Neural progenitor cell (in vitro differentiated cells): ENCODE results near the gene CHST12. TPM values are rescaled to one million over a fixed set of nuclear protein-coding genes. Genes with fewer than 3 reads are reported as not detected.
"Not testable (repeated sequence)": the region's sequence is repeated elsewhere in the genome, so short reads cannot be mapped to it uniquely, and the experiment has no call there.

ENCODE experiments used
- DNase-seq: peaks from one replicate; pipeline ENCODE4 v3.0.0-alpha.2; 2016; ENCODE audit warnings: low spot score
- H2AFZ ChIP-seq: fragments of 200-600 bp; sonication (generic); replicated peaks from 2 replicates; pipeline ENCODE4 v1.6.1; 2016; ENCODE audit warnings: antibody characterized with exemption
- H3F3A ChIP-seq: fragments of 200-600 bp; sonication (generic); 2 replicates; pipeline ENCODE4 v1.6.1; 2016; ENCODE audit warnings: antibody characterized with exemption, low read depth
- H3K27ac ChIP-seq: fragments of 200-600 bp; sonication (generic); 2 replicates; pipeline ENCODE4 v1.5.1; 2016; ENCODE audit warnings: mild to moderate bottlenecking
- H3K27me3 ChIP-seq: fragments of 200-600 bp; sonication (generic); 2 replicates; pipeline ENCODE4 v1.6.1; 2016; ENCODE audit warnings: mild to moderate bottlenecking, moderate library complexity
- H3K36me3 ChIP-seq: fragments of 200-600 bp; sonication (generic); 2 replicates; pipeline ENCODE4 v1.5.1; 2016
- H3K4me1 ChIP-seq: fragments of 200-600 bp; sonication (generic); 2 replicates; pipeline ENCODE4 v1.6.1; 2016; ENCODE audit warnings: mixed run types
- H3K4me2 ChIP-seq: fragments of 200-600 bp; sonication (generic); 2 replicates; pipeline ENCODE4 v1.6.1; 2016
- H3K4me3 ChIP-seq: fragments of 200-600 bp; sonication (generic); 2 replicates; pipeline ENCODE4 v1.5.1; 2016
- H3K79me2 ChIP-seq: fragments of 200-600 bp; sonication (generic); 2 replicates; pipeline ENCODE4 v1.6.1; 2016; ENCODE audit warnings: low read depth
- H3K9ac ChIP-seq: fragments of 200-600 bp; sonication (generic); 2 replicates; pipeline ENCODE4 v1.6.1; 2016
- H3K9me3 ChIP-seq: fragments of 200-600 bp; sonication (generic); 2 replicates; pipeline ENCODE4 v1.5.1; 2016; ENCODE audit warnings: low read depth
- H4K20me1 ChIP-seq: fragments of 200-600 bp; sonication (generic); 2 replicates; pipeline ENCODE4 v1.6.1; 2016; ENCODE audit warnings: low read depth
- H3K27ac Mint-ChIP-seq: 3 replicates; pipeline ENCODE4 v1.8.0; 2021; ENCODE audit warnings: mixed read lengths
- H3K27me3 Mint-ChIP-seq: 2 replicates; pipeline ENCODE4 v1.8.0; 2022; ENCODE audit warnings: low read depth, mild to moderate bottlenecking, inconsistent platforms, moderate library complexity, mixed read lengths; ENCODE audit not compliant: insufficient read depth
- H3K36me3 Mint-ChIP-seq: 3 replicates; pipeline ENCODE4 v1.8.0; 2021; ENCODE audit warnings: mixed read lengths
- H3K4me1 Mint-ChIP-seq: 3 replicates; pipeline ENCODE4 v1.8.0; 2021; ENCODE audit warnings: mixed read lengths
- H3K4me3 Mint-ChIP-seq: 3 replicates; pipeline ENCODE4 v1.8.0; 2021; ENCODE audit warnings: mild to moderate bottlenecking, moderate library complexity, mixed read lengths
- H3K9me3 Mint-ChIP-seq: 3 replicates; pipeline ENCODE4 v1.8.0; 2020; ENCODE audit warnings: mixed read lengths
- EZH2 ChIP-seq: fragments of 200-600 bp; sonication (generic); IDR thresholded peaks from 2 replicates; pipeline ENCODE4 v1.6.1; 2017; ENCODE audit warnings: antibody characterized with exemption, mild to moderate bottlenecking, moderate library complexity
- EZH2phosphoT487 ChIP-seq: fragments of 200-600 bp; sonication (generic); IDR thresholded peaks from 2 replicates; pipeline ENCODE4 v1.6.1; 2017; ENCODE audit warnings: antibody characterized with exemption
- total RNA-seq: library from RNA; depleted of rRNA; stranded (reverse); fragments of >200 nt; gene quantifications from 2 replicates; pipeline ENCODE4 v1.2.3, GENCODE V29; 2015; ENCODE audit warnings: low replicate concordance
- TF ChIP-seq, protein P1 (sequence below): fragments of 200-600 bp; sonication (generic); IDR thresholded peaks from 2 replicates; pipeline ENCODE4 v1.5.1; 2017; ENCODE audit warnings: antibody characterized with exemption, mild to moderate bottlenecking

The CHST12 gene
- total RNA-seq, 1 donor from 2014 or later = 0.43 TPM

DNA sequence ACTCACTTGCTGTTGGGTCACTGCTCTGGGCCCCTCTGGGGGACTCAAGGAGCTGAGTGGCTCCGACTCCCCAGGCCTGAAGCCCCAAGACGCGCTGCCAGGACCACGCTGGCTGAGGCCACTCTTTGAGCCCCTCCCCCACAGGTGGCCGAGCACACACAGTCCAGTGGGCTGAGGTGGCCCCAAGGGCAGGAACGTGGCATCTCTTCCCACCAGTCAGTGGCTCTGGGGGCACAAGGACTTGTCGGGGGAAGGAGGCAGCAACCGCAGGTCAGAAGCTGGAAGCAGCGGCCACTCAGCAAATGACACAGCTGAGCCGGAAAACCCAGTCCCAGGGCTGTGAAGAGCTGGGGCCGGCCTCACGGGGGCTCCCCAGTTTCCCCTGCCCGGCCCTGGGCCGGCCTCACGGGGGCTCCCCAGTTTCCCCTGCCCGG is 48.7 kb downstream of the CHST12 start:
- Histone ChIP-seq H3K9me3 (no peaks in the 10 kb centered on the region), H3K79me2 (no peaks in the 10 kb centered on the region), H3K27me3 (no peaks in the 10 kb centered on the region), H3K4me3 (no peak overlapping the region), H3F3A (peaks cover 4% of the 10 kb centered on the region), H3K4me2 (peak overlapping the region; percentile 58), H2AFZ (no peak overlapping the region), H3K36me3 (no peaks in the 10 kb centered on the region), H3K27ac (no peak overlapping the region), H4K20me1 (no peaks in the 10 kb centered on the region), H3K9ac (no peak overlapping the region), H3K4me1 (peaks cover 7% of the 10 kb centered on the region)
- no peak for DNase-seq
- no peak overlapping the region for H3K27ac Mint-ChIP-seq
- TF ChIP-seq, protein P1, sequence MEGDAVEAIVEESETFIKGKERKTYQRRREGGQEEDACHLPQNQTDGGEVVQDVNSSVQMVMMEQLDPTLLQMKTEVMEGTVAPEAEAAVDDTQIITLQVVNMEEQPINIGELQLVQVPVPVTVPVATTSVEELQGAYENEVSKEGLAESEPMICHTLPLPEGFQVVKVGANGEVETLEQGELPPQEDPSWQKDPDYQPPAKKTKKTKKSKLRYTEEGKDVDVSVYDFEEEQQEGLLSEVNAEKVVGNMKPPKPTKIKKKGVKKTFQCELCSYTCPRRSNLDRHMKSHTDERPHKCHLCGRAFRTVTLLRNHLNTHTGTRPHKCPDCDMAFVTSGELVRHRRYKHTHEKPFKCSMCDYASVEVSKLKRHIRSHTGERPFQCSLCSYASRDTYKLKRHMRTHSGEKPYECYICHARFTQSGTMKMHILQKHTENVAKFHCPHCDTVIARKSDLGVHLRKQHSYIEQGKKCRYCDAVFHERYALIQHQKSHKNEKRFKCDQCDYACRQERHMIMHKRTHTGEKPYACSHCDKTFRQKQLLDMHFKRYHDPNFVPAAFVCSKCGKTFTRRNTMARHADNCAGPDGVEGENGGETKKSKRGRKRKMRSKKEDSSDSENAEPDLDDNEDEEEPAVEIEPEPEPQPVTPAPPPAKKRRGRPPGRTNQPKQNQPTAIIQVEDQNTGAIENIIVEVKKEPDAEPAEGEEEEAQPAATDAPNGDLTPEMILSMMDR = no peak
- TF ChIP-seq EZH2 (no peak), EZH2phosphoT487 (no peak)
- peaks cover 11% of the 10 kb centered on the region for H3K4me1 Mint-ChIP-seq
- no peaks in the 10 kb centered on the region for H3K36me3 Mint-ChIP-seq
- peaks cover 10% of the 10 kb centered on the region for H3K9me3 Mint-ChIP-seq
- peaks cover 4% of the 10 kb centered on the region for H3K27me3 Mint-ChIP-seq
- H3K4me3 Mint-ChIP-seq = peak overlapping the region; percentile 33

DNA sequence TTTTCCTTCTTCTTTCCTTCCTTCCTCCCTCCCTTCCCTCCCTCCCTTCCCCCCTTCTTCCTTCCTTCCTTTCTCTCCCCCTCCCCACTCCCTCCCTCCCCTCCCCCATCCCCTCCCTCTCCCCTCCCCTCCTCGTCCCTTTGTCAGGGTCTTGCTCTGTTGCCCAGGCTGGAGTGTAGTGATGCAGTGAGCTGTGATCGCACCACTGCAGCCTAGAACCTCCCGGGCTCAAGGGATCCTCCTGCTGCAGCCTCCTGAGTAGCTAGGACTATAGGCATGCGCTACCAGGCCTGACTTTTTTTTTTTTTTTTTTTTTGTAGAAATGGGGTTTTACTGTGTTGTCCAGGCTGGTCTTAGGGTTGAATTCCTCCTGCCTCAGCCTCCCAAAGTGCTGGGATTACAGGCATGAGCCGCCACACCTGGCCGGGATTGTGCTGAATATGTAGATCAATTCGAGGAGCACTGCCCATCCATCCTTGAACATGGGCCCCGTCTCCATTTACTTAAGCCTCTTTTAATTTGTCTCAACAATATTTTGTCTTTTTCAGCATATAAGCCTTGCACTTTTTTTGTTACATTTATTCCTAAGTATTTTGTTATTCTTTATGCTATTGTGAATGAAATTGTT is 49.3 kb downstream of the CHST12 start:
- no peaks in the 10 kb centered on the region for H3K36me3 ChIP-seq
- H4K20me1 ChIP-seq = no peaks in the 10 kb centered on the region
- no peaks in the 10 kb centered on the region for H3K79me2 ChIP-seq
- DNase-seq = no peak
- H3K9ac ChIP-seq = no peak overlapping the region
- H3F3A ChIP-seq = peaks cover 4% of the 10 kb centered on the region
- TF ChIP-seq, protein P1 = no peak
- TF ChIP-seq EZH2phosphoT487 = no peak
- no peak for TF ChIP-seq EZH2
- no peaks in the 10 kb centered on the region for H3K27me3 ChIP-seq
- peaks cover 10% of the 10 kb centered on the region for H3K9me3 Mint-ChIP-seq
- H3K4me3 ChIP-seq = no peak overlapping the region
- H3K27ac Mint-ChIP-seq = no peak overlapping the region
- no peak overlapping the region for H3K4me3 Mint-ChIP-seq
- no peaks in the 10 kb centered on the region for H3K9me3 ChIP-seq
- H3K4me1 Mint-ChIP-seq = peaks cover 8% of the 10 kb centered on the region
- no peak overlapping the region for H3K27ac ChIP-seq
- H3K4me2 ChIP-seq = no peak overlapping the region
- H3K27me3 Mint-ChIP-seq = peaks cover 4% of the 10 kb centered on the region
- H2AFZ ChIP-seq = no peak overlapping the region
- no peaks in the 10 kb centered on the region for H3K36me3 Mint-ChIP-seq
- H3K4me1 ChIP-seq = peaks cover 7% of the 10 kb centered on the region

DNA sequence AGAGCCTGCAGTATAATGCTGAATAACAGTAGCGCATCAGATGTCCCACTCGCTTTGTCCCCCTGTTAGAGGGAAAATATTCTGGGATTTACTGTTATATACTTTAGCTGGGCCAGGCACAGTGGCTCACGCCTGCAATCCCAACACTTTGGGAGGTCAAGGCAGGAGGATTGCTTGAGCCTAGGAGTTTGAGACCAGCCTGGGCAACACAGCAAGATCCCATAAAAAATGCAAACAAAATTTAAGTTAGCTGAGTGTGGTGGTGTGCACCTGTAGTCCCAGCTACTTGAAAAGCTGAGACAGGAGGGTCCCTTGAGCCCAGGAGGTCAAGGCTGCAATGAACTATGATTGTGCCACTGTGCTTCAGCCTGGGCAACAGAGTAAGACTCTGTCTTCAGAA is 50.4 kb downstream of the CHST12 start:
- not testable (repeated sequence) for H3K27ac ChIP-seq, DNase-seq, H3K9me3 ChIP-seq, H3K36me3 ChIP-seq, H3K9me3 Mint-ChIP-seq, H3K4me3 ChIP-seq, H3K27ac Mint-ChIP-seq, H3K36me3 Mint-ChIP-seq, H3F3A ChIP-seq, H4K20me1 ChIP-seq, H3K4me3 Mint-ChIP-seq, H3K4me1 ChIP-seq, H3K4me2 ChIP-seq, H3K27me3 Mint-ChIP-seq, H3K9ac ChIP-seq, H2AFZ ChIP-seq, H3K79me2 ChIP-seq, H3K27me3 ChIP-seq
- H3K4me1 Mint-ChIP-seq = peaks cover 10% of the 10 kb centered on the region

DNA sequence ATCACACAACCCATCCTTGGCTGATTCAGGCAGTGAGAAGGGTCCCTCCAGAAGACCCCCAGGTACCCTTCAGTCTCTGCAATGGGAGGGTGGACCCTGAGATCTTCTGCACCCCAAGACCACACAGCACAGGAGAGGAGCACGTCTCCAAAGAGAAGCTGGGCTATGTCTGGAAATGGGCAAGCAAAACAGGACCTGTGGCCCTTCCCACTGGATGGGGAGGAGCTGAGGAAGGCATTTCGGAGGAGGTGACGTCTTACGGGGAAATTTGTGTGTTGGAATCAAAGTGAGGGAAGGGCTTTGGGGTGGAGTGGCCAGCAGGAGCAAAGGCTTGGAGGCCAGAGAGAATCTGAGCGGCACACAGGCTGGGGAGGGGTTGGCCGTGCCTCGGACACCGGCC is 56.3 kb downstream of the CHST12 start:
- H4K20me1 ChIP-seq = no peaks in the 10 kb centered on the region
- H3K4me2 ChIP-seq = no peak overlapping the region
- no peaks in the 10 kb centered on the region for H3F3A ChIP-seq
- H3K4me3 ChIP-seq = no peak overlapping the region
- no peaks in the 10 kb centered on the region for H3K79me2 ChIP-seq
- no peaks in the 10 kb centered on the region for H3K4me1 ChIP-seq
- Mint-ChIP-seq H3K36me3 (no peaks in the 10 kb centered on the region), H3K27ac (peak overlapping the region; percentile 70), H3K4me1 (peaks cover 13% of the 10 kb centered on the region), H3K4me3 (no peak overlapping the region), H3K9me3 (peaks cover 16% of the 10 kb centered on the region), H3K27me3 (peaks cover 11% of the 10 kb centered on the region)
- H2AFZ ChIP-seq = no peak overlapping the region
- DNase-seq = no peak
- H3K36me3 ChIP-seq = no peaks in the 10 kb centered on the region
- TF ChIP-seq EZH2phosphoT487 = no peak
- TF ChIP-seq, protein P1 = no peak
- TF ChIP-seq EZH2 = no peak
- no peaks in the 10 kb centered on the region for H3K27me3 ChIP-seq
- no peak overlapping the region for H3K27ac ChIP-seq
- H3K9ac ChIP-seq = no peak overlapping the region
- no peaks in the 10 kb centered on the region for H3K9me3 ChIP-seq
